ACC112 (cell line): ENCODE data around the gene PARD3B.

Experiments
- H2AFZ ChIP-seq: fragments of 200-600 bp; sonication (generic); one replicate; pipeline ENCODE4 v1.6.0; 2017; ENCODE audit warnings: antibody characterized with exemption, low read length; ENCODE audit not compliant: unreplicated experiment
- H3K27ac ChIP-seq: fragments of 200-600 bp; sonication (generic); 2 replicates; pipeline ENCODE4 v1.5.1; 2014; ENCODE audit warnings: low read depth, mild to moderate bottlenecking, antibody characterized with exemption, low read length, moderate library complexity
- H3K27me3 ChIP-seq: fragments of 200-600 bp; sonication (generic); 2 replicates; pipeline ENCODE4 v1.6.1; 2014; ENCODE audit warnings: mild to moderate bottlenecking, antibody characterized with exemption, low read length, moderate library complexity, mixed read lengths; ENCODE audit not compliant: insufficient read depth
- H3K36me3 ChIP-seq: fragments of 200-600 bp; sonication (generic); 2 replicates; pipeline ENCODE4 v1.6.1; 2016; ENCODE audit warnings: mild to moderate bottlenecking, antibody characterized with exemption, low read length, moderate library complexity, mixed read lengths; ENCODE audit not compliant: insufficient read depth
- H3K4me1 ChIP-seq: fragments of 200-600 bp; sonication (generic); one replicate; pipeline ENCODE4 v1.6.1; 2016; ENCODE audit warnings: low read length, mixed read lengths; ENCODE audit not compliant: insufficient read depth, unreplicated experiment, control insufficient read depth
- H3K4me3 ChIP-seq: fragments of 200-600 bp; sonication (generic); 2 replicates; pipeline ENCODE4 v1.5.1; 2014; ENCODE audit warnings: mild to moderate bottlenecking, low read depth, low read length
- H3K79me2 ChIP-seq: fragments of 200-600 bp; sonication (generic); one replicate; pipeline ENCODE4 v1.6.0; 2016; ENCODE audit warnings: low read length; ENCODE audit not compliant: control insufficient read depth, unreplicated experiment, insufficient read depth

Gene PARD3B

DNA sequence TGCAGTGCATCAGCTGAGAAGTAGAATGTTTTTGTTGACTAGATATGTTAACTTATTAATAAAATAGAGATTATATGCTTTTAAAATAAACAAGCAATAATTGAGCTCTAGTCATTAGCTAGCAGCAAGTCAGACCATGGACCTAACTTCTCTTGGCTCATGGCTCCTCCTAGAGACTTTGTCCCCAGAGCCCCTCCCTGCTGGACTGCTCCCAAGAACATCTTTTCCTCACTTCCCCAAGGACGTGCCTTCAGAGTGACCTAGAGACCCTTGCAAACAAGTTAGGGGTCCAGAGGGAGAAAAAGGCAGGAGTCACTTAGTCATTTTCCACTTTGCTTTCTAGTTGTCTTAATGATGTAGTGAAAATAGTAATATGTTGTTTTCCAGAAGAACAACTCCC is 824.5 kb downstream of the PARD3B start:
- H2AFZ ChIP-seq, result no peak overlapping the region
- no peak overlapping the region for H3K27ac ChIP-seq
- no peak overlapping the region for H3K4me3 ChIP-seq
- H3K4me1 ChIP-seq, result no peaks in the 10 kb centered on the region
- no peaks in the 10 kb centered on the region for H3K27me3 ChIP-seq
- no peaks in the 10 kb centered on the region for H3K79me2 ChIP-seq
- no peaks in the 10 kb centered on the region for H3K36me3 ChIP-seq

DNA sequence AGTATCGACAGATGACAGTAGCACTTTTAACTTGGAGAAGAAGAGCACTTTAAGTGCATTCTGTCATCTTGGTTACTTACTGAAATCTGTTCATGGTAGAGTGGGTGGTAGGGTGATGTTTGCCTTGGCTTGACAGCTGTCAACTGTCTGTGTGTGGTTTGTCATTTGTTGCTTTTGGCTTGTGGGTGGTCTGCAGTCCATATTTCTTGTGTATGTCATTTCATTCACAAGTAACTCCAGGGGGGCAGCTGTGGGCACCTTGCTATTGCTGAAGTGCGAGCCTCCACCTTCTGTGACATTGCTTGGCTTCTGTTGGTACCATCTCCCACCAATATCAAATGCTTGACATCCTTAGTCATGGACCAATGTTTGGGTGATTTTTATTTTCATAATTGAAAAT is 825.5 kb downstream of the PARD3B start:
- H3K4me1 ChIP-seq, result no peaks in the 10 kb centered on the region
- no peak overlapping the region for H2AFZ ChIP-seq
- no peak overlapping the region for H3K27ac ChIP-seq
- no peaks in the 10 kb centered on the region for H3K36me3 ChIP-seq
- no peak overlapping the region for H3K4me3 ChIP-seq
- no peaks in the 10 kb centered on the region for H3K79me2 ChIP-seq
- no peaks in the 10 kb centered on the region for H3K27me3 ChIP-seq

GRCh38 chr2:205372141-205372540 is 826.9 kb downstream of the PARD3B start:
- H3K79me2 ChIP-seq, result no peaks in the 10 kb centered on the region
- no peak overlapping the region for H3K4me3 ChIP-seq
- no peaks in the 10 kb centered on the region for H3K27me3 ChIP-seq
- no peak overlapping the region for H3K27ac ChIP-seq
- no peaks in the 10 kb centered on the region for H3K4me1 ChIP-seq
- H2AFZ ChIP-seq, result no peak overlapping the region
- no peaks in the 10 kb centered on the region for H3K36me3 ChIP-seq

DNA sequence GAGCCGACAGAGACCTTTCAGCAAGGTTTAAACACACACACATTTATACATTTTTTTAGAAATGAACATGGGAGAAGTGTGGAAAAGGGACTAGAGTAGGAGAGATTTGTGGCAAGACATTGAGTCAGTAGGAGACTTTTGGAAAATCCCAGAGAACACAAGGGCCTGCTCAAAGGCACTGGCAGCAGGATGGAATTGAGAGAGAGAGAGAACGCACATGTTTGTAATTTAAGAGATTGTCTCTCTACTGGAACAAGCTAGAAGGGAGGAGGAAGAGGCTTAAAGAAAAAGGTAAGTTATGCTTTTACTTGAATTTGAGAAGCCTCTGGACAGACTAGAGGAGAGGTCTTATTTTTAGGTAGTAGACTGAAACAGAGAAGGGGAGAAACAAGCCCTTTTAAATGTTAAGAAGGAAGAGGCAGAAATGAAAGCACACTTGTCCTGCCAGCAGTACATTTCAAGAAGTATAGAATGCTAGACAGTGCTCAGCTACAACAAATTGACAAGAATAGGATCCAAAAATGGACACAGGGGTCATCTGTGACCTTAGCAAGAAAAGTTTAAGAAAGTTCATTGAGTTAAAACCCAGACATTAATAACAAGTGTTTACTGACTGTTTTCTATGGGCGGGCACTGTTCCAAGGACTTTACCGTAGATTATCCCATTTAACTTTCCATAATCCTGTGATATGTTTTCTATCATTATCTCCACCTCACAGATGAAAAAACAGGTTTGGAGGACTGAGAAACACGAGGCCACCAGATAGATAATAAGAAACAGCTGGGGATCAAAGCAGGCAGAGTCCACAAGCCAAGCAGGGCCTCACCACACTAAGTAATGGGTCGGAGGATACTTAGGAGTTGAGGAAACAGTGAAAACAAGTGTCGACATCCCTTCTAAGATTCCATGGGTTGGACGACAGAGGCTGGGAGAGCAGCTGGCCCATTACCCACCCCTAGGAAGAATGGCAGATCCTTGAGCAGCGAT is 830.5 kb downstream of the PARD3B start:
- Histone ChIP-seq H2AFZ (no peak overlapping the region), H3K4me3 (no peak overlapping the region), H3K27ac (no peak overlapping the region), H3K27me3 (no peaks in the 10 kb centered on the region), H3K36me3 (no peaks in the 10 kb centered on the region), H3K4me1 (no peaks in the 10 kb centered on the region), H3K79me2 (no peaks in the 10 kb centered on the region)

DNA sequence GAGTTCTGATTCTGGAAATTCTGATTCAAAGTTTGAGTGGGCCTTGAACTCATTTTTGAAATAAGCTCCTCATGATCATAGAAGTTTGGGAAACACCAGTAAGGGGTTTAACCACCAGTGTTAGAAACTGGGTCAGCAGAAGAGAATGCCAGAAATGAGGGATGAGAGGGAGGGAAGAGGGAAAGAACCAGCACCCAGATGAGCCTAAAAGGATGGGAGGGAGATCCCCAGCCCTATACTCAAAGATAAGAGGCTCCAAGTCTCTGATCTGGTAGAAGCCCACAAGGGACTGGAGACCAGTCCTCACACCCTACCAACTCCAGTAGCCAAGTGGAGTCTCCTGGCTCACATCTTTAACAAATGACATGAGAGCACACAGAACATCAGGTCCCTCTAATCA is 832.0 kb downstream of the PARD3B start:
- Histone ChIP-seq H3K4me1 (no peaks in the 10 kb centered on the region), H3K79me2 (no peaks in the 10 kb centered on the region), H3K4me3 (no peak overlapping the region), H3K27me3 (no peaks in the 10 kb centered on the region), H2AFZ (no peak overlapping the region), H3K27ac (no peak overlapping the region), H3K36me3 (no peaks in the 10 kb centered on the region)

- H3K27me3 ChIP-seq, result no peaks in the 10 kb centered on the region
- no peak overlapping the region for H3K4me3 ChIP-seq
- no peak overlapping the region for H2AFZ ChIP-seq
- H3K4me1 ChIP-seq, result no peaks in the 10 kb centered on the region
- no peaks in the 10 kb centered on the region for H3K79me2 ChIP-seq
- H3K36me3 ChIP-seq, result no peaks in the 10 kb centered on the region
- H3K27ac ChIP-seq, result no peak overlapping the region
Measured at GRCh38 chr2:205383601-205384000, 838.3 kb downstream of the PARD3B start.

- H3K4me3 ChIP-seq, result no peak overlapping the region
- H3K27me3 ChIP-seq, result no peaks in the 10 kb centered on the region
- no peaks in the 10 kb centered on the region for H3K36me3 ChIP-seq
- no peak overlapping the region for H2AFZ ChIP-seq
- no peaks in the 10 kb centered on the region for H3K4me1 ChIP-seq
- H3K79me2 ChIP-seq, result no peaks in the 10 kb centered on the region
- H3K27ac ChIP-seq, result no peak overlapping the region
Measured at GRCh38 chr2:205386109-205386508, 840.8 kb downstream of the PARD3B start.

DNA sequence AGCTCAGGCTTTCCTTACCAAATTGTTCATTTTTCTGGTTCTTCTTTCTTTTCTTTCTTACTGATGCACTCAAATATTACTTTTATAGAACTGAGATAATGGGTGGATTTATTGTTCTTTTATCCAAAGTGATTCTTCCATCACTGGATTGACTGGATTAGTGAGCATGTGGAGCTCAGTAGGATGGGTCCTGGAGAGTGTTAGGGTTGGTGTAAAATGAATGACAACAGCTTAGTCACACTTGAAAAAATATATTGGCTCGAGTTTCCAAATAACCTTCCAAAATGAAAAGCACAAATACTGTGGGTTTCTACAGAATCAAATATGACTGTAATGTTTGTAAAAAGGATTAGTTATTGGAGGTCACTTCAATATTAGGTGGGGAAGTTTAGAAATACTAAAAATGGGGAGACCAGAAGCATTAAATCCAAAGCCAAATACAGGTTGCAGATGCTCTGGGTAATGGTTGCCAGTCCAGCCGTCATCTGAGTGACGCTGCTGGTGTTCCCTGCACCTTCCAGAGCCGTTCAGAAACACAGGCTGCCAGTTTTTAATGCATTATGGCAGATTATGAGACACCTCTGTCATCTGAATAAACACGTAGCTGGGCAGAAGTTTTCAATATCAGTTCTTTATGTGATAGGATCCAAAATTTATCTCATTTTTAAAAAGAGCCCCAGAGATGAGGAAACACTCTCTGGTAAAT is 842.2 kb downstream of the PARD3B start:
- H3K27me3 ChIP-seq, result no peaks in the 10 kb centered on the region

DNA sequence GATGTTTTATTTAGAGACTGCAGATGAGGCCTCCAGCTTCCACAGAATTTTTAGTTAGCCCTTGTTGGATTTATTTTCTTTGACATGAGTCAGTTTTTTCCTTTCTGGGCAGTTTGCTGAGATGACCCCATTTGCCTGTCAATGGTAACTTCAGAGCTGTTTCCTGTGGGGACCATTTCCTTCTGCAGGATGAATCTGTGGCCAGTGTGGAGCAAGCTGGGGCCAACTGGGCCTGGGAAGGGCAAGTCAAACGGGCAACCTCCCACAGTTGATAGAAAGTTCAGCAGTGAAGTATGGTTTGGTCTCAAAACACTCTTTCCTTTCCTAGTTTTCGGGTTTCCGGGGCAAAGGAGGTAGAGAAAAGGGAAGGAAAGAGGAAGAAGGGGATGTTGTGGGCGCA is 845.6 kb downstream of the PARD3B start:
- Histone ChIP-seq H3K4me1 (no peaks in the 10 kb centered on the region), H3K36me3 (no peaks in the 10 kb centered on the region), H3K27me3 (no peaks in the 10 kb centered on the region), H3K4me3 (no peak overlapping the region), H3K27ac (no peak overlapping the region), H3K79me2 (no peaks in the 10 kb centered on the region), H2AFZ (no peak overlapping the region)

More for the DNA sequence above, 842.2 kb downstream of the PARD3B start:
- Histone ChIP-seq H2AFZ (no peak overlapping the region), H3K4me3 (no peak overlapping the region), H3K27ac (no peak overlapping the region), H3K79me2 (no peaks in the 10 kb centered on the region), H3K4me1 (no peaks in the 10 kb centered on the region), H3K36me3 (no peaks in the 10 kb centered on the region)

DNA sequence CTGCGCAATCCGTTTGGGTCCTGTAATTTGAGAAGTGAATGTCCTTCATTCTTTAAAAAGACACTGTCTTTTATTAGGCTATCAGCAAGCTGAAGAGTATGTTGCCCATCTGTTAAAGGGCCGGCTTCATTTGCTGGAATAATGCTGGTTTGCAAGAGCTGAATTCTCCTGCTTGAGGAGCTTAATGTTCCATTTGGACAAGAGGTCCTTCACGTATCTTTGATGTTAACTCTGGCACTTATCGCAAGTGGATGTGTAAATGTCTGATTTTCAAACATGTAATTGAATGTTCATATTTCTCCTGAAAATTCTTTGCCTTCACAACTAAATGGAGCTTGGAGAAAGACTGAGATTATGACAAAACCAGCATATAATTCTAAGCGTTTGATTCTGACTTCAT is 856.2 kb downstream of the PARD3B start:
- H2AFZ ChIP-seq, result no peak overlapping the region
- no peaks in the 10 kb centered on the region for H3K27me3 ChIP-seq
- no peaks in the 10 kb centered on the region for H3K79me2 ChIP-seq
- peaks cover 15% of the 10 kb centered on the region for H3K4me1 ChIP-seq
- no peaks in the 10 kb centered on the region for H3K36me3 ChIP-seq
- no peak overlapping the region for H3K27ac ChIP-seq
- H3K4me3 ChIP-seq, result no peak overlapping the region

GRCh38 chr2:205402011-205402410 is 856.7 kb downstream of the PARD3B start:
- Histone ChIP-seq H3K27ac (no peak overlapping the region), H3K79me2 (no peaks in the 10 kb centered on the region), H3K36me3 (no peaks in the 10 kb centered on the region), H2AFZ (no peak overlapping the region), H3K4me1 (peaks cover 15% of the 10 kb centered on the region), H3K27me3 (no peaks in the 10 kb centered on the region), H3K4me3 (no peak overlapping the region)
